ENCODE results near the gene ADAM12. TPM values are rescaled to one million over a fixed set of nuclear protein-coding genes. Genes with fewer than 3 reads are reported as not detected.

Gene ADAM12
- polyA plus RNA-seq, 3 donors, result 19.7 to 23.0 (median 22.8) TPM

- no peak for DNase-seq
Measured at GRCh38 chr10:126235091-126235978, 152.9 kb downstream of the ADAM12 start.

DNA sequence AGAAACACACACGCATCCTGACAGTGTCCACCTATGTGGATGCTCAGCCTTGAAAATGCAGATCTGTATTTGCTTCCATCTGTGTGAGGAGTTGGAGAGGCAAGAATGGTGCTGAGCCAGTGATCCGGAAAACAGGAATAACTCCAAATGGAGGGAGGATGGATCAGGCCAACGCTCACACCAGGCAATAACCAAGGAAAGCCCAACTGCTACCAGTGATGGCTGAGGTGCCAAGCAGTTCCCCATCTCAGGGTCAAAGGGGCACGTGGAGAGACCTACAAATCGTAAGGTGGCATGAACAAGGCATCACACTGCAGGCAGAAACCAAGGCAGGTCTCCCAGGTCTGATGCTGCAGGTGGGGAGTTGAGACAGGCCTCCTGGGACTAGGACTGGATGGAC lies 153.6 kb downstream of the ADAM12 start:
- no peak for DNase-seq

DNA sequence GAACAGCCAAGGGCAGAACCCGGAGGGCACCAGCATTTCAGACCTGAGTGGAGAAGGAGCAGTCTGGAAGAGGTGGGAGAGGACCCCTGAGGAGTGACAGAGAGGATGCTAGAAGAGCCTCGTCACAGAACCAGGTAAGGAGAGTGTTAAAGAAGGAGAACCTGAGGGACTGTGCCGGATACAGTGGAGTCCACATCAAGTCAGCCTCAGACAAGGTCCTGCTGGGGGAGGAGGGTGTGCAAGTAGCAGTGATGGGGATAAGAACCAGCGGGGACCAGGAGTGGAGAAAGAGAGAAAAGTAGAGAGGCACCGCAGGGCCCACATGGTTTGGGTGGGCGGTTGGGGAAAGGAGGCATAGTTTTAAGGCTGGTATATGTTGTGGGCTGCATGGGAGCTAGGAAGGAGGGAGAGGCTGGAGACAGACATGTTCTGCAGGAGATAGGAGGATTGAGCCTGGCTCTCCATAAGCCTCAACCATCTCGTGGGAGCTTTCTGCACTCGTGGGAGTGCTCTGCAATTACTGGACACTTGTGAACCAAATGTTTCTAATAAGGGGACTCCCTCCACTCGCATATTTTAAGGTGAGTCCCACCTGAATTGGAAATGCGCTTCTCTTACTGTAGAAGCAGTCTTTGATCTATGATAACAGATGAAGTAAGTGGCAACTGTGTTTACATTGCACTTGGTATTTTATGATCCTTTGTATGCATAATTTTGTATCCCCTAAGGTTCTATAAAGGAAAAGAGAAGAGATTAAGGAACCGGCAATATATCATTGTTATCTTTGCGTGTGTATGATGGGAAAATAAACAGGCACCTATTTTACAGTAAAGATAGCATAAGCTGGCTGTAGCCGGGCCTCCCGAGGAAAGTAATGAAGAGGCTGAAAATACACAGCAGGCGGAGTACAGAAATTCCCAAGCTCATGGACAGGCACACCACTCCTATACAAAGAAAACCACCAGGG lies 154.8 kb downstream of the ADAM12 start:
- no peak for DNase-seq

DNA sequence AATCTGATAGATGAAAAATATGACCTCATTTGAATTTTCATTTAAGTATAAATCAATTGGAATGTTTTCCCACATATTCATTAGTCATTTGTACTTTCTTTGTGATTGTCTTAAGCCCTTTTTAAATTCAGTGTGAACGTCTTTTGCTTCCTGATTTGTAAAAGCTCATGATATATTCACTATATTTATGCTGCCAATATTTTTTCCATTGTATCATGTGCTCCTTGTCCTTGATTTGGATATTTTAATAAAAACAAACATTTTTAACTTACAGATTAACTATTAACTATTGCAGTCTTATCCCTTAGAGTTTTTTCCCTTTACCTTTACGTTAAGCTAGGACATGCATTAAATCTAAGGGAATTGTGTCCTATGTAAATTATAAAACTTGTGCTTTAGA lies 157.7 kb downstream of the ADAM12 start:
- no peak for DNase-seq

DNA sequence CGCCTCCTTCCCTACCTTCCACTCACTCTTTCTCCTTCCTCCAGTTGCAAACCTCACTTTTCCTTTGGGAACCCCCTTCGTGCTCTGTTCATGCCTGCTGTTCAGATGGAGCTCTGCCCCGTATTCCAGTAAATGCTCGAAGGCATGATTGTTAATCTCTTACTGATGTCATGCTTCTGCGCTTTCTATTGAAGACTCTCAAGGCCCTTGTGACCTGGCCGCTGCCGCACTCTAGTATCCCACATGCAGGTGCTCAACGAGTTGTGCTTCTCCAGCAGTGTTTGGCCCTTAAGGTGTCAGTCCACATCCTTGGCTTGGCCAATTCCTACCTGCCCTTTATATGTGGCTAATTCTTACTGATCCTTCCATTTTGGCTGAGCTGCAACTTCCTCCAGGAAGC lies 158.6 kb downstream of the ADAM12 start:
- DNase-seq, result no peak

- no peak for DNase-seq
Measured at GRCh38 chr10:126227762-126228134, 160.5 kb downstream of the ADAM12 start.

- no peak for DNase-seq
Measured at GRCh38 chr10:126226988-126227761, 161.1 kb downstream of the ADAM12 start.

DNA sequence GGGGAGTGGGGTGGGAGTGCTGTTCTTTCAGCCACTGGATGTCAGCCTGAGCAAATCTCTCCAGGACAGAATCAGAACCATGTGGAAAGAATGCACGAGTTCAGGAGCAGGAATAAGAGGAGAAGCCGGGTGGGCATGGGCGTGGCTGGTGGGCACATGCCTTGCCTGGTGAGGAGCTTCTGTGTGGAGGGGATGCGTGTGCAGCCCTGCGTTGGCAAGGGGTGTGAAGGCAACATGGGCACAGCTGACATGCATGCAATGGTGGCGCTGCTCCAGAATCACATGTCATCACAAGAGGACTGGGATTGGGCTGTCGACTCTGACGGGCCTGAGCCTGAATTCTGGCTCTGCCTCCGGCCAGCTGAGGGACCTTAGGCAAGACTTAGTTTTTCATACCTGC lies 162.1 kb downstream of the ADAM12 start:
- DNase-seq, result no peak

DNA sequence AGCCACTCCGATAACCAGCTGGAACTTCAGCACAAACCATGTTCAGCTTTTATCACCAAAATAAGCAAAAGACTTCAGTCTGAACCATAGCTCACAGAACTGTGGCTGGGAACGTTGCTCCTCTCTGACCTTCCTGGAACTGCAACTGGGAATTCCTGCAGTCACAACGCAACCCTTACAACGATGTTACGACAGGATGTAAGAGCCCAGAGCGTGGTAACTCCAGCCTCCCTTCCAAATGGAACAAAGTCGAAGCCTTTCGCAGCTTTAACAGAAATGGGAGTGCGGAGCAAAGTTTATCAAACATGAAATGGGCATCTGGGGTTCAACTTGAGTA lies 162.6 kb downstream of the ADAM12 start:
- peak; percentile 42 for DNase-seq

DNA sequence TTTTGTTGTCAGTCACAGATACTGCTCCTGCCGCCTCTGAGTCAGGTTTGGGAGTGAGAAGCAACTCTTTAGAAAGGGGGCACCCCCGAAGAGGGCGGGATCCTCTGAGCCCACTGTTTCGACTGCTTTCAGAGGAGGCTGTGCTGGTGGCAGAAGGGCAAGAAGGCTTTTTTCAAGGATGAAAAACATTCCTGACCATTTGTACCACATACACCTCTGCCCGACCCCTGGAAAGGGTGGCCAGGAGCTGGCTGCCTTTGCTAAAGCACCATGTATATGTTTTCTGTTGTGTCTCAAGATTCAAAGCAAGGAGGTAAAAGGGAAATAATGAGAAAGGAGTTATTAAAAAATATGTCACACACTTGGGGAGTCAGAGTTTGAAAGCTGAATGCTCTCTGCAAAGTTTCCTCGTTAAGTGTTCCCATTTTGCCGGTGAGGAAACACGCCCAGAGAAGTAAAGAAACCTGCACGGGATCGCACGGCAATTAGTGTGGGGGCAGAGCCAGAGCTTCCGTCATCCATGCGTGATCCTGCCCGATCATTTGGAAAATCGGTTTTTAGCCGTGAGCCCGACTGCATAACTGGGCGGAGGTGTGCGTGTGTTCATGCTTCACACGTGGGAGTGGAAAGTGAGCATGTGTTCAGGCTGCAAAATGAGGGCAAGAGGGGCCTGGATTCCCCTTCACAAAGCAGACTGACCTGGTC lies 163.2 kb downstream of the ADAM12 start:
- peak; percentile 23 for DNase-seq

GRCh38 chr10:126223512-126224067 lies 164.7 kb downstream of the ADAM12 start:
- DNase-seq, result no peak

DNA sequence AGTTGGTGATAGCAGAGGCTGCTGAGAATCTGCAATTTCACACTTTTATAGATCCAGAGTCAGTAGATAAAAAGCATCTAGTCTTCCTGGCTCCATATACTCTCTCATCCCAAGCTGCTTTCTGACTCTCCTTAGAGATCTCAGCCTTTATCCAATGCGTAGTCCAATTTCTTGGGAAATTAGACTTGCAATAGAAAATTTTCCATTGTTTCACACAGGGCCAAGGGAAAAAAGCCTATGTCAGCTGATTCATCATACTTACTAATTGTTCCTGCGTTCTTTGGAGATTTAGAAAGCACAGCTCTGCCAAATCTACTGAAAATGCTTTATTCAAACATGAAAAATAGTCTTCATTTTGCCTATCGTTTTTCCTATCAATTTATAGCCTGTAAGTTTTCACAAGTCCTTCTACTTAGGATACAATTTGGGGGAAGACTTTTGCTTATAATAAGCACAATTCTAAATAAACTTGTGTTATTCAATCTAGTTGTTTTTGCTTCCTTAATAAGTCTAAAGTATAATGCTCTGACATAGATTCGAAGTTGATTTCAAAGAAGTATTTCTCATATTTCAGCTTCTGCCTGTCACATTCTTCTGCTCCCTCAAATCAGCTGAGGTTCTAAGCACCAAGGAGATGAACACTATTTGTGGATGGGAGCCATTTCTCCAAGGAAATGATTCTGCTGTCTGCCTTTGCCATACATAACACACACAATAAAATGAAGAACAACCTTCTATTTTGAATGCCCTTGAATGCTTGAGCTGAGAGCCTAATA lies 165.4 kb downstream of the ADAM12 start:
- DNase-seq, result no peak

DNA sequence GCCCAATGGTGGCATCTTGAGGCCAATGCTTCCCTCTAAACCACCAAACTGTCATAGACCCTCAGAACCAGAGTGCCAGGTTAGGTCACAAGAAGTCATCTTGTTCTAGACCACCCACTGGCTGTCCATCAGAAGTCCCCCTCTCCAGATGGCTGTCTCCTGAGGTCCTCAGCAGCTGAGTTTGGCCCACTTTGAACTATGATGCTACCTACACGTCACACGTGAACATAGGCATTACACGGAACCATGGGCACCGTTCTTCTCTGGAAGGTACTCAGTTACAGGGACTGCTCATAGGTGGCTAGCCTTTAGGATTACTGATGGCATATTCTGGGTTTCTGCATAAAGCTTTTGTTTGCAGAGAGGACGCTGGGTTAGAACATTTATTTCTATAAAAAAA lies 166.4 kb downstream of the ADAM12 start:
- DNase-seq, result no peak

DNA sequence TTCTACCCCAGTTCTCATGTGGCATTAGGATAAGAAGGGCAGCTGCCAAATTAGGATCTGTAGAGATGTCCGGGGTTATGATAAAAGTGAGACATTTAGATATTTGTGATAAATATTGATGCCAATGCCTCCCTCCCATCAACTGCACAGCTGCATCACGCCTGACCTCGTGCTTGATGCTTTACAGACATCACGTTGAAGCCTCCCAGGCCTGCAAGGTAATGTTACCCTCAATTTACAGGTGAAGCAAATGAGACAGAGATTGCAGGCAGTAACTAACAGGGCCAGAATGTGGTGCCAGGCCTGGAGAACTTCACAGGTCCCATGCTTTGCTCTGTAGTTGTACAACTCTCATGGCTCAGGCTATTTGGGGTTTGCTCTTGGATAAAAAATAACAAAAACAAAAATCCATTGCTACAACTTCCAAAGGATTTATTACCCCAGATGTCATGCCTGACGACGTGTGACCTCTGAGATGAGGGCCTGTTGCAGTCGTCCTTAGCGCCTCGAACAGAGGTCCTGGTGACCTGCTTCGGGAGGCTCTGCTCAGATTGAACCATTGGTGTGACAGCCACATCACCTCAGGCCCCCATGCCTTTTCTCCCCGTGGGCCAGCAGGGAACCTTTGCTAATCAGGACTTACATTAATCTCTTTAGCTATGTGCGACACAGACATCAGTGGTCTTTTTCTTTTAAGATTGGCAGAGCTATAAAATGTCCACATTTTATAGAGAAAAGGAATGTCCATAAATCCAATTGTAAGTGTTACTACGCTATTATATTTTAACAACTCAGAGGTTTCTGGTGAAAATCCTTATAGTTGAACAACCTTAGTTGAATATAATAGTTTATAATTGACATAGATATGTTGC lies 169.3 kb downstream of the ADAM12 start:
- DNase-seq, result peak; percentile 30

DNA sequence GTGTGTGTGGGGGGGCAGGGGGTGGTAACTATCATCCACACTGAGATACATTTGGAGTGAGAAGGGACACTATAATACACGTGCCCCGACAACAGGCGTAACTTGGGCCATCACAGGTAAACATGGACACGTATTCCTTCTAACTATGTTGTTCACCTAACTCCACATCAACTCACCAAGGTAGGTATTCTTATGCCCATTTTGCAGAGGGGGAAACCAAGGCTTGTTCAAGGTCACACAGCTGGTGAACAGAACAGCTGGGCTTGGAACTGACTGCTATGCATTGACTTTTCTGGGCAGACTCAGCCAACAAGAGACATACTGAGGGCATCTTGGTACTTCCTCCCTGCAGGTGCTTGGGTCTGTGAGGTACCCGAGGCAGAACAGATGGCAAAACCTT lies 170.1 kb downstream of the ADAM12 start:
- DNase-seq, result no peak

- no peak for DNase-seq
Measured at GRCh38 chr10:126216632-126216961, 171.7 kb downstream of the ADAM12 start.

- peak; percentile 80 for DNase-seq
Measured at GRCh38 chr10:126215746-126216631, 172.3 kb downstream of the ADAM12 start.

DNA sequence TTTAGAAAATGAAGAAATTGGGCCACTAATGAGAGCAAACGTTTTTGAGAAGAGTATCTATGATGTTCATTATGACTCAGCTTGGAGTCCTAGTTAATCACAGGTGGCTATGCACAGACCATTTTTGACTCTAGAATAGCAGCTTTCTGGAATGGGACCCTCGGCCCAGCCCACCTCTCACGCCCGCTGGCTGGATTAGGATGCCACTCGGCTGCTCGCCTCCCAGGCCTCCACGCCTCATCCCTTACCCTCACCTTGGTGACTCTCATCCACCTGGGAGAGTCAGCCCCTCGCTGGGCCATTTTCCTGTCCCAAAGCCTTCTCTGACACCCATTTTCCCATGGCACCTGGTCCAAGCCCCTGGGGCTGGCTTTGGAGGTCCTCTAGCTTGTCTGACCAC lies 173.6 kb downstream of the ADAM12 start:
- DNase-seq, result no peak

All from renal pelvis (tissue), 4 donors.